Activated naive CD4-positive, alpha-beta T cell (primary cell): ENCODE measurements around the gene HCLS1.
"Not testable (repeated sequence)": the region's sequence is repeated elsewhere in the genome, so short reads cannot be mapped to it uniquely, and the experiment has no call there.

Source experiments
- DNase-seq, 4 experiments: peaks; one replicate each; lab custom pipeline; 2025; lab: John Stamatoyannopoulos, UW

The HCLS1 gene

GRCh38 chr3:121660356-121661171 is at the start of gene HCLS1:
Gene HCLS1, minus strand, starts transcription at chr3:121660903. Its CDS starts 2,556 bp downstream, at chr3:121658347.
- peak; percentile 15 to 56 (median 37) for DNase-seq

- DNase-seq = no peak
Measured at GRCh38 chr3:121710347-121710746, 49.6 kb upstream of the HCLS1 start.

GRCh38 chr3:121707531-121708273 is 47.0 kb upstream of the HCLS1 start:
- DNase-seq = no peak

- DNase-seq = no peak
Measured at GRCh38 chr3:121705541-121705940, 44.8 kb upstream of the HCLS1 start.

- no peak for DNase-seq
Measured at GRCh38 chr3:121703973-121704372, 43.3 kb upstream of the HCLS1 start.

GRCh38 chr3:121698901-121699300 is 38.2 kb upstream of the HCLS1 start:
- DNase-seq = no peak

- no peak for DNase-seq
Measured at GRCh38 chr3:121698476-121698875, 37.8 kb upstream of the HCLS1 start.

GRCh38 chr3:121696186-121696585 is 35.5 kb upstream of the HCLS1 start:
- DNase-seq = no peak

GRCh38 chr3:121692010-121692699 is 31.5 kb upstream of the HCLS1 start:
- no peak for DNase-seq

GRCh38 chr3:121690777-121691405 is 30.2 kb upstream of the HCLS1 start:
- no peak for DNase-seq

- DNase-seq = not testable (repeated sequence)
Measured at GRCh38 chr3:121688747-121689146, 28.0 kb upstream of the HCLS1 start.

- no peak for DNase-seq
Measured at GRCh38 chr3:121681792-121682191, 21.1 kb upstream of the HCLS1 start.

- DNase-seq = no peak
Measured at GRCh38 chr3:121677141-121677540, 16.4 kb upstream of the HCLS1 start.

- no peak for DNase-seq
Measured at GRCh38 chr3:121670676-121671075, 10.0 kb upstream of the HCLS1 start.

- no peak for DNase-seq
Measured at GRCh38 chr3:121667333-121667732, 6.6 kb upstream of the HCLS1 start.

- DNase-seq = no peak
Measured at GRCh38 chr3:121665488-121665887, 4.8 kb upstream of the HCLS1 start.

GRCh38 chr3:121663171-121663847 is 2.6 kb upstream of the HCLS1 start:
- DNase-seq = no peak

- DNase-seq = no peak
Measured at GRCh38 chr3:121662742-121663141, 2.0 kb upstream of the HCLS1 start.

- no peak for DNase-seq
Measured at GRCh38 chr3:121661376-121661775, 673 bp upstream of the HCLS1 start.

- no peak for DNase-seq
Measured at GRCh38 chr3:121659586-121659985, 1.1 kb downstream of the HCLS1 start.

- no peak for DNase-seq
Measured at GRCh38 chr3:121658716-121659435, 1.8 kb downstream of the HCLS1 start.
